SK-N-MC (cell line): Measurements from ENCODE around the gene HOMER2.

Experiments used
- EZH2 ChIP-seq: fragments of 200-600 bp; sonication (generic); IDR thresholded peaks from one replicate; pipeline ENCODE4 v1.6.1; 2017; ENCODE audit warnings: antibody characterized with exemption
- FOXP2 ChIP-seq: optimal IDR thresholded peaks from 2 replicates; pipeline ENCODE3; 2011; ENCODE audit warnings: mild to moderate bottlenecking, moderate library complexity; ENCODE audit not compliant: insufficient read depth; ENCODE audit errors: extremely low read length, control extremely low read depth
- POLR2AphosphoS5 ChIP-seq: IDR thresholded peaks from 2 replicates; pipeline ENCODE4 v1.6.1; 2012; ENCODE audit warnings: mild to moderate bottlenecking, low read depth, low read length, borderline replicate concordance

- TF ChIP-seq EZH2 (no peak), POLR2AphosphoS5 (no peak), FOXP2 (no peak)
Measured at GRCh38 chr15:82904574-82904973, 47.9 kb downstream of the HOMER2 start.
